Smooth muscle cell (in vitro differentiated cells): ENCODE measurements around the gene SYTL3. TPM values are rescaled to one million over a fixed set of nuclear protein-coding genes. Genes with fewer than 3 reads are reported as not detected.
A peak's percentile ranks its signal among the peaks of the same experiment; 100 is the strongest.

ENCODE experiments used
- DNase-seq: peaks from one replicate; lab custom pipeline; 2025; ENCODE audit not compliant: unreplicated experiment; lab: John Stamatoyannopoulos, UW
- H2AFZ ChIP-seq: fragments of 200-600 bp; sonication (generic); 2 replicates; pipeline ENCODE4 v1.6.0; 2016; ENCODE audit warnings: antibody characterized with exemption, low read depth, mild to moderate bottlenecking
- H3F3A ChIP-seq: fragments of 200-600 bp; sonication (generic); 2 replicates; pipeline ENCODE4 v1.6.0; 2017; ENCODE audit warnings: antibody characterized with exemption, low read depth
- H3K27ac ChIP-seq: fragments of 200-600 bp; sonication (generic); 2 replicates; pipeline ENCODE4 v1.5.1; 2016; ENCODE audit warnings: low read depth, mild to moderate bottlenecking
- H3K27me3 ChIP-seq: fragments of 200-600 bp; sonication (generic); 2 replicates; pipeline ENCODE4 v1.6.1; 2016; ENCODE audit warnings: low read depth, mild to moderate bottlenecking
- H3K36me3 ChIP-seq: fragments of 200-600 bp; sonication (generic); 2 replicates; pipeline ENCODE4 v1.5.1; 2016; ENCODE audit warnings: low read depth
- H3K4me1 ChIP-seq: fragments of 200-600 bp; sonication (generic); 2 replicates; pipeline ENCODE4 v1.5.1; 2016; ENCODE audit warnings: low read depth
- H3K4me2 ChIP-seq: fragments of 200-600 bp; sonication (generic); 2 replicates; pipeline ENCODE4 v1.6.0; 2016; ENCODE audit warnings: mild to moderate bottlenecking
- H3K4me3 ChIP-seq: fragments of 200-600 bp; sonication (generic); 2 replicates; pipeline ENCODE4 v1.5.1; 2016; ENCODE audit warnings: mild to moderate bottlenecking
- H3K79me2 ChIP-seq: fragments of 200-600 bp; sonication (generic); 2 replicates; pipeline ENCODE4 v1.6.0; 2016; ENCODE audit warnings: low read depth, mild to moderate bottlenecking
- H3K9ac ChIP-seq: fragments of 200-600 bp; sonication (generic); 2 replicates; pipeline ENCODE4 v1.6.0; 2016; ENCODE audit warnings: low read depth
- H3K9me3 ChIP-seq: fragments of 200-600 bp; sonication (generic); replicated peaks from 2 replicates; pipeline ENCODE4 v1.5.1; 2016; ENCODE audit warnings: low read depth
- H4K20me1 ChIP-seq: fragments of 200-600 bp; sonication (generic); 2 replicates; pipeline ENCODE4 v1.6.0; 2016; ENCODE audit warnings: low read depth
- CTCF ChIP-seq: fragments of 200-600 bp; sonication (generic); IDR thresholded peaks from 2 replicates; pipeline ENCODE4 v1.5.1; 2017; ENCODE audit warnings: borderline replicate concordance, mild to moderate bottlenecking, antibody characterized with exemption; ENCODE audit not compliant: insufficient read depth, poor library complexity, severe bottlenecking
- WGBS: methylation state at CpG from one replicate; pipeline ENCODE4 v1.1.7; 2016; ENCODE audit warnings: low lambda C conversion rate; 5-methylcytosine and 5-hydroxymethylcytosine counted together
- microRNA-seq: library from miRNA; unstranded; fragments of <30 nt; microRNA quantifications from one replicate; pipeline ENCODE4, GENCODE V29; 2016; ENCODE audit warnings: borderline number of aligned reads
- polyA plus RNA-seq: library from polyadenylated mRNA; unstranded; fragments of >200 nt; fragmentation: Nextera tagmentation; extraction: Ambion mirVana; gene quantifications from 2 replicates; pipeline ENCODE4 v1.2.1, GENCODE V29; 2016
- small RNA-seq: library from RNA; depleted of rRNA; stranded (forward); fragments of <200 nt; gene quantifications from one replicate; pipeline ENCODE3, GENCODE V24; 2014
- total RNA-seq: library from RNA; depleted of rRNA; stranded (reverse); fragments of >200 nt; gene quantifications from 2 replicates; pipeline ENCODE4 v1.2.3, GENCODE V29; 2014

The SYTL3 gene
- total and polyA plus RNA-seq, 2 experiments from 2014 or later: 0.13 to 1.2 TPM

DNA sequence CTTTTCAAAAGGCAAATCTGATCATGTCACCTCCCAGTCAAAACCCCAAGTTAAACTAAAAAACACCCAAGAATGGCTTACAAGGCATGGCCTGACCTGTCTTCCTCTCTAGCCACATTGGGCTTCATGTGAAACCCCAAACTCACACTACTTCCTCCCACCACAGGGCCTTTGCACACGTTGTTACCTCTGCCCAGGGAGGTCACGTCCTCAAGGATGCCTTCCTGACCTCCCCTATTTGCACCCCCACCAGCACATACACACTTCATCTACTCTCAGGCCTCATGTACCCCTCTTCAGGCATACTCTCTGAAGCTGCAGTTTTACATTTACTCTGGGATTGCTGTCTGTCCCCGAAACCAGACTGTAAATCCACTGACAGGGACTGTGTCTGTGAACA lies 163.2 kb downstream of the SYTL3 start:
- 87% methylated on average over 3 of the region's 3 CpGs for WGBS
- no peak overlapping the region for H3K4me2 ChIP-seq
- H3F3A ChIP-seq: no peaks in the 10 kb centered on the region
- H3K36me3 ChIP-seq: no peaks in the 10 kb centered on the region
- H4K20me1 ChIP-seq: peaks cover 95% of the 10 kb centered on the region
- H3K79me2 ChIP-seq: peaks cover 91% of the 10 kb centered on the region
- DNase-seq: no peak
- no peak for TF ChIP-seq CTCF
- H3K27ac ChIP-seq: peak overlapping the region; percentile 7
- H3K27me3 ChIP-seq: no peaks in the 10 kb centered on the region
- peak overlapping the region; percentile 77 for H3K4me3 ChIP-seq
- peaks cover 37% of the 10 kb centered on the region for H3K4me1 ChIP-seq
- H2AFZ ChIP-seq: no peak overlapping the region
- H3K9ac ChIP-seq: no peak overlapping the region
- no peaks in the 10 kb centered on the region for H3K9me3 ChIP-seq

Small RNA genes within 50 kb of the gene (microRNA-seq; reads per million reads assigned to microRNA genes)
- gene MIR3918: not detected
- not detected for gene MIR7161

Small RNA genes within 50 kb of the gene (small RNA-seq; reads per million reads assigned to genes)
- not detected for gene MIR3918
- gene MIR7161: not detected

Other genes with a start within 250 kb of the SYTL3 start
- 29.0 and 35.0 TPM in 2 replicates for gene TMEM181, start 90.0 kb upstream of the SYTL3 start, total RNA-seq
- gene TMEM181, start 90.0 kb upstream of the SYTL3 start, polyA plus RNA-seq: 15.1 and 15.3 TPM in 2 replicates
- gene DYNLT1, start 5.3 kb upstream of the SYTL3 start, total RNA-seq: 127 and 129 TPM in 2 replicates
- gene DYNLT1, start 5.3 kb upstream of the SYTL3 start, polyA plus RNA-seq: 225 and 286 TPM in 2 replicates
- gene EZR, start 169.3 kb downstream of the SYTL3 start, total RNA-seq: 98.4 and 113 TPM in 2 replicates
- 55.0 and 190 TPM in 2 replicates for gene EZR, start 169.3 kb downstream of the SYTL3 start, polyA plus RNA-seq